ENCODE results near the gene PER1. TPM values are rescaled to one million over a fixed set of nuclear protein-coding genes. Genes with fewer than 3 reads are reported as not detected.

PER1 gene
- total RNA-seq, 1 experiment from 2014 or later: 25.0 TPM

GRCh38 chr17:8120520-8121406 lies 31.4 kb downstream of the PER1 start:
- POLR2A ChIA-PET (ENCODE audit: unreplicated experiment): interaction anchor here (0.6 kb wide), 1 partner anchor 94 kb away, joined by 3 read pairs; no protein-coding TSS in a partner anchor
- Histone ChIP-seq H4K20me1 (ENCODE audit: low read length) (peaks cover 3% of the 10 kb centered on the region), H3F3A (ENCODE audit: low read length, unreplicated experiment) (peaks cover 3% of the 10 kb centered on the region), H3K9me3 (ENCODE audit: low read length) (no peaks in the 10 kb centered on the region), H3K9ac (ENCODE audit: low read length) (peak overlapping the region; percentile 59), H3K4me3 (ENCODE audit: low read length) (peak overlapping the region; percentile 91), H3K79me2 (ENCODE audit: low read length) (no peaks in the 10 kb centered on the region), H3K4me2 (ENCODE audit: low read length) (peak overlapping the region; percentile 96), H2AFZ (ENCODE audit: low read length) (peak overlapping the region; percentile 78), H3K27ac (ENCODE audit: low read length) (peak overlapping the region; percentile 28; the same call in 1 of the 2 replicates), H3K36me3 (ENCODE audit: low read depth, low read length) (no peaks in the 10 kb centered on the region), H3K4me1 (ENCODE audit: insufficient read depth, low read length) (peaks cover 15% of the 10 kb centered on the region; the same call in 1 of the 2 replicates), H3K9me2 (replicated peaks; ENCODE audit: low read length) (no peaks in the 10 kb centered on the region), H3K27me3 (ENCODE audit: low read length) (no peaks in the 10 kb centered on the region)
- peak; percentile 90 for DNase-seq
- peak; percentile 6 for ATAC-seq
- BruUV-seq (replicated peaks): no TSS peak
- intact Hi-C loops (cut with micrococcal nuclease): loop anchor here (1.0 kb wide), 2 partner anchors 36 to 102 kb away; no protein-coding TSS in a partner anchor
- no peak for TF ChIP-seq EZH2phosphoT487 (IDR thresholded peaks at IDR 0.05; ENCODE audit: borderline replicate concordance, low read length)
- no peak for TF ChIP-seq EZH2 (IDR thresholded peaks at IDR 0.05; ENCODE audit: low read length, unreplicated experiment)
- no peak; the same call in 1 of the 2 replicates for TF ChIP-seq CTCF (conservative IDR thresholded peaks at IDR 0.05; ENCODE audit: low read depth, low read length)
- CTCF ChIA-PET: no interaction called here

- ChIA-PET CTCF (interaction anchor here (0.9 kb wide), 2 partner anchors 18 to 32 kb away, joined by 3 to 7 read pairs; partner anchors contain the start of gene ALOX12B), POLR2A (ENCODE audit: unreplicated experiment) (interaction anchor here (0.6 to 1.7 kb wide), 3 partner anchors 53 to 275 kb away, joined by 3 to 6 read pairs (median 4); no protein-coding TSS in a partner anchor)
- H3K27me3 ChIP-seq (ENCODE audit: low read length): no peaks in the 10 kb centered on the region
- peaks cover 15% of the 10 kb centered on the region; the same call in 1 of the 2 replicates for H3K4me1 ChIP-seq (ENCODE audit: insufficient read depth, low read length)
- intact Hi-C loops (cut with micrococcal nuclease): loop anchor here (1.0 to 2.0 kb wide), 4 partner anchors 36 to 233 kb away; no protein-coding TSS in a partner anchor
- H3K4me2 ChIP-seq (ENCODE audit: low read length): peak overlapping the region; percentile 96
- H4K20me1 ChIP-seq (ENCODE audit: low read length): peaks cover 3% of the 10 kb centered on the region
- peak overlapping the region; percentile 91 for H3K4me3 ChIP-seq (ENCODE audit: low read length)
- DNase-seq (peak; percentile 93), ATAC-seq (peak; percentile 39)
- peaks cover 3% of the 10 kb centered on the region for H3F3A ChIP-seq (ENCODE audit: low read length, unreplicated experiment)
- TF ChIP-seq CTCF (conservative IDR thresholded peaks at IDR 0.05; ENCODE audit: low read depth, low read length) (no peak), EZH2 (IDR thresholded peaks at IDR 0.05; ENCODE audit: low read length, unreplicated experiment) (no peak), EZH2phosphoT487 (IDR thresholded peaks at IDR 0.05; ENCODE audit: borderline replicate concordance, low read length) (no peak)
- H3K36me3 ChIP-seq (ENCODE audit: low read depth, low read length): no peaks in the 10 kb centered on the region
- no peaks in the 10 kb centered on the region for H3K9me3 ChIP-seq (ENCODE audit: low read length)
- peak overlapping the region; percentile 28; the same call in 1 of the 2 replicates for H3K27ac ChIP-seq (ENCODE audit: low read length)
- peak overlapping the region; percentile 78 for H2AFZ ChIP-seq (ENCODE audit: low read length)
- BruUV-seq (replicated peaks): no TSS peak
- no peaks in the 10 kb centered on the region for H3K79me2 ChIP-seq (ENCODE audit: low read length)
- H3K9ac ChIP-seq (ENCODE audit: low read length): peak overlapping the region; percentile 59
- no peaks in the 10 kb centered on the region for H3K9me2 ChIP-seq (replicated peaks; ENCODE audit: low read length)
Measured at GRCh38 chr17:8119581-8120519, 32.4 kb downstream of the PER1 start.
